Measurements from ENCODE around the gene SNRNP48.

The SNRNP48 gene

DNA sequence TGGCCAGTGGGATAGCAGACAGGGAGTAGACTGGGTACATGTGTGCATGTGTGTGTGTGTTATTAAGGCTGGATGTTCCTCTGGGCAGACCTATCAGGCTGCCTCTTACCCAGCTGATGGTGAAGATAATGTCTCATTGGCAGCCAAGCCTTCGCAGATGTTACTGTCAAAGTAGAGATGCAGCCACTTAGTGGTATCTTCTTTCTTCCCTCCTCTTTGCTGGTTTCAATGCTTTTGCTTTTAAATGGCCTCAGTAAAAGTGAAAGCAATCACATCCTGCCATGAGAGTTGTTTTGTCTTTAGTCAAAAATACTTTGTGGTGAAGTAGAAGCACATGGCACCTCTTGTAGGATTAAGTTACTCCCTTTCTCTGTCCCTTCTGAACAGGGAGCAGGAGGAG is 57.5 kb downstream of the SNRNP48 start:
- no peak for DNase-seq

DNA sequence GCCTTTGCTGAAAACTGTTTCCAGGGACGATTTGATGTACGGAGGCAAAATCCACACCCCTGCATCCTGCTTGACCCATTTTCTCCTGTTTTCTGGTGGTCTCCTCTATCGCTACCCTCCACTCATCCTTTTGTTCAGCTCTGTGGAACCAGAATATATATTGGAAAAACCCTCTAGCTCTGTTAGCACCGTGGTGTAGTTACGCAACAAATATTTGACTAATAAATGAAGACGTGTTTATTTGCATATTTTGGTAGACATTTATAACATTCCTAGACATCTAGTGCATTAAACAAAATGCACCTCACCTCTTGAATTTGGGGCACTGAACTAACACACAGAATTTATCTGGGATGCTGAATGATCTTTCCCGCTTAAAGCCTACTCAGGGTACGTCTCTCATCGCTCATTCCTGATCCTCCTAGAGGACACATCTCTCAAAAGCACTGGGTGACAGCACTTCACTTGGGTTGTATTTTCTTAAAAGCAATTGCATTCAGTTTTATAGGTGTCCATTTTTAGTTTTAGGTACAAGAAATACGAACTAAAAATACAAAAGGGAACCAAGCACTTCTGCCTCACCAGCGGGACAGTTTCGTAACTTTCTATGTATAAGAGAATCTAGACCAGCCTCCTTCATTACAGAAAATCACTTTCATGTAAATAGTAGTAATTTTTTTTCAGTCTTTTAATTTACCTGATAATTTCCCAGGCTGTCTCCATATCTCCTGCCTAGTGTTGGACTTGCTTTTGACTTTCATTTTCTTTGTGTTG is 59.2 kb downstream of the SNRNP48 start:
- no peak for DNase-seq

DNA sequence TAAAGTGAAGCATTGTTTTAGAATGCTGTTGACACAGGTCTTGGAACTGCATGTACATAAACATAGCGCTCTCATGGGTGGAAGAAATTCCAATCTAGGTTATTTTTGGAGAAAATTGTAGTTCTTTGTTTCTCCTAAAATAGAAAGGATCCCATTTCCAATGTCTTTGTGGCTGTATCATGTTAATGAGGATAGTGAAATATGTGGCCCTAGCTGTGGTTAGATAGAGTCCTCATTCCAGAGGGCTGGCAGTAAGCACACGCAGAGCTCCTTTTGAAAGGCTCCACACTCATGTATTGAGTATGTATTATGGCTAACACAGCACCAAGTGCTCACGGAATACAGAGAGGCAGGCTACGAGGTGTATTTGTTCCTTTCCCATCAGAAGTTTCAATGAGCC is 60.9 kb downstream of the SNRNP48 start:
- DNase-seq: no peak

DNA sequence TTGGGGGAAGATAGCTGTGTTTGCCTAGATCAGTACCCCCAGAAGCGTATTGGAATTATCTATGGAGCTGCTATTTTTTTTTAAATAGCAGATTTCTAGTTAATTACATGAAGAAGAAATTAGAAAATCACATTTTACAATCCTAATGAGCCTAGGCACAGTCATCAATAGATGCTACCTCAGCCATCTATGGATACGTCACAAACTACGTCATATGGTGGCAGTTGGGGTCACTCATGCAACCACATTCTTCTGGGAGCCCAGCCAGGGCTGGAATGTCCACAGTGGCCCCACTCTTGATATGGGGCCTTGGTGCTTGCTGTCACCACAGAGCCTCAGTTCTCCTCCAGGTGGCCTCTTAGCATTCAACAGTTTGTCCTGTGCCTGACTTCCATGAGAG is 63.0 kb downstream of the SNRNP48 start:
- no peak for DNase-seq

DNA sequence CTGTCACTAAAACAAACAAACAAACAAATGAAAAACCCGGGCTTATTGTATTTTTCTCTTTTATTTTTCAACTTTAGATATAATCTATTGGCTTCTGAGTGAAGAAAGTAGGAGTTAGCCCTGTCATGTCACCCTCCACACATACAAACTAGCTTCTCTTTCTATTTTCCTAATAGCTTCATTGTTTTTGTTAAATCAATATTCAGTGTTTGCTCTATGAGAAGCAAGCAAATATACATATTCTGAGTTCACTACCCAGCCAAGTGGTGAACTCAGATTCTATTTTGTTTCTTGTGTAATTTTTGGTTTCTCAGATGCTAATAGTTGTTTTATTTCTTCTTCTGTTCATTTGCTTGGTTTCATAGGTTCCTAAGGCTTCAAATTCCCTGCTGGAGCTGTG is 66.4 kb downstream of the SNRNP48 start:
- DNase-seq: no peak

DNA sequence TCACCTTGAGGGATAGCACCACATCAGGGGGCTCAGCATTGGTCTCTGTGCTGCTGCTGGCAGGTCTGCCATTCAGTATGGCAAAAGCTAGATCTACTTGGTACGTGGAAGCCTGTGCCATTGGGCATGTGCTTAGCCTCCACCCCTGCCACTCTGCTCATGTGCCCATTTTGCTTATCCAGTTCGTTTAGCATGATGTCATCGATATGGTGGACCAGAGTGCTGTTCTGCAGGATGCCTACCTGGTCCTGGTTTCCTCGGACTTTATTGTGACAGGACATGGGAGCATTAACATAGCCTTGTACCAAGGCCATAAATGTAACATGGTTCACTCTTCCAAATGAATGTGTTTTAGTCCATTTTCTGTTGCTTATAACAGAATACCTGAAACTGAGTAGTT is 68.5 kb downstream of the SNRNP48 start:
- no peak for DNase-seq

DNA sequence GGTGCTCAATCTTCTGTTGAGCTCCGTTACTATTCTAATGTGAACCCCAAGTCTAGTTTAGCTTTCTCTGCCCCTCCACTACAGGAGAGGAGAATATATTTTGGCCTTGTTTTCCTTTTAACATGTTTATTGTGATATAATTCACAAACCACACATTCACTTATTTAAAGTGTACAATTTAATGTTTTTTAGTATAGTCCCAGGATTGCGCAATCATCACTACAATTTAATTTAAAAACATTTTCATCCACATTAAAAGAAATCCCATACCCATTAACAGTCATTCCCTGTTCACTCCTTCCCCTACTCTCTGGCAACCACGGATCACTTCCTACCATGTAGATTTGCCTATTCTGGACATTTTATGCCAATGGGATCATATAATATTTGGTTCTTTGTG is 71.4 kb downstream of the SNRNP48 start:
- DNase-seq: no peak
